GM21717 (cell line): Measurements from ENCODE around the gene LPA.
"Not testable (repeated sequence)": the region's sequence is repeated elsewhere in the genome, so short reads cannot be mapped to it uniquely, and the experiment has no call there.

Experiments
- ATAC-seq: cut with Tn5 transposase; IDR thresholded peaks from one replicate; pipeline ENCODE4 v1.9.1; 2021; ENCODE audit warnings: mild to moderate bottlenecking, moderate library complexity; ENCODE audit not compliant: unreplicated experiment

Gene LPA

GRCh38 chr6:160662429-160662828 is 1.6 kb downstream of the LPA start:
- ATAC-seq, result no peak

- ATAC-seq, result no peak
Observed at GRCh38 chr6:160661216-160661615, 2.9 kb downstream of the LPA start.

- ATAC-seq, result no peak
Observed at GRCh38 chr6:160659562-160659961, 4.5 kb downstream of the LPA start.

GRCh38 chr6:160634706-160635105 is 29.4 kb downstream of the LPA start:
- no peak for ATAC-seq

GRCh38 chr6:160595838-160596832 is 67.9 kb downstream of the LPA start:
- ATAC-seq, result no peak

GRCh38 chr6:160595297-160595696 is 68.8 kb downstream of the LPA start:
- ATAC-seq, result not testable (repeated sequence)

- ATAC-seq, result no peak
Observed at GRCh38 chr6:160586374-160586773, 77.7 kb downstream of the LPA start.

GRCh38 chr6:160583794-160584193 is 80.3 kb downstream of the LPA start:
- no peak for ATAC-seq

GRCh38 chr6:160581406-160581805 is 82.7 kb downstream of the LPA start:
- no peak for ATAC-seq

DNA sequence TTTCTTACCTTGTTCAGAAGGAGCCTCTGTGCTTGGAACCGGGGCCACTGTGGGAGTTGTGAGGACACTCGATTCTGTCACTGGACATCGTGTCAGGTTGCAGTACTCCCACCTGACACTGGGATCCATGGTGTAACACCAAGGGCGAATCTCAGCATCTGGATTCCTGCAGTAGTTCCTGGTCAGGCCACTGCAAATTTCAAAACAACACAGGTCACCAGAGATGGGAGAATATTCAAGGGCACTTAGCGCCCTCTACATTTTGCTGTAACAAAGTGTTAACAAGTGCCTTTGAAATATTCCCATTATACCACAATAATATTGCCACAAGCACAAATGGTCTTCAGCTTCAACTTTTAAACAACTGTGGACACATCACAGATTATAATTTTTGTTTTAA is 85.6 kb downstream of the LPA start:
- ATAC-seq, result not testable (repeated sequence)

- no peak for ATAC-seq
Observed at GRCh38 chr6:160573943-160574342, 90.1 kb downstream of the LPA start.

DNA sequence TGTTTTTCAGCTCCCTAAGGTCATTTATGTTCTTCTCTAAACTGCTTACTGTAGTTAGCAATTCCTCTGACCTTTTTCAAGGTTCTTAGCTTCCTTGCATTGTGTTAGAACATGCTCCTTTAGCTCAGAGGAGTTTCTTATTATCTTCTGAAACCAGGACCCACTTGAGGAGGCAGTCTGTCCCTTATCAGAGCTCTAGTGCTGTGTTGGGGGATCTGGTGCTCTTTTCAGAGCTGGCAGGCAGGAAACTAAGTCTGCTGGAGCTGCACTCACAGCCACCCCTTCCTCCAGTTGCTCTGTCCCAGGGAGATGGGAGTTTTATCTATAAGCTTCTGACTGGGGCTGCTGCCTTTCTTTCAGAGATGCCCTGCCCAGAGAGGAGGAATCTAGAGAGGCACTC is 92.9 kb downstream of the LPA start:
- not testable (repeated sequence) for ATAC-seq

- ATAC-seq, result no peak
Observed at GRCh38 chr6:160544802-160545201, 119.3 kb downstream of the LPA start.

GRCh38 chr6:160535270-160535669 is 128.8 kb downstream of the LPA start:
- no peak for ATAC-seq

GRCh38 chr6:160534050-160534696 is 129.9 kb downstream of the LPA start:
- ATAC-seq, result peak; percentile 75

DNA sequence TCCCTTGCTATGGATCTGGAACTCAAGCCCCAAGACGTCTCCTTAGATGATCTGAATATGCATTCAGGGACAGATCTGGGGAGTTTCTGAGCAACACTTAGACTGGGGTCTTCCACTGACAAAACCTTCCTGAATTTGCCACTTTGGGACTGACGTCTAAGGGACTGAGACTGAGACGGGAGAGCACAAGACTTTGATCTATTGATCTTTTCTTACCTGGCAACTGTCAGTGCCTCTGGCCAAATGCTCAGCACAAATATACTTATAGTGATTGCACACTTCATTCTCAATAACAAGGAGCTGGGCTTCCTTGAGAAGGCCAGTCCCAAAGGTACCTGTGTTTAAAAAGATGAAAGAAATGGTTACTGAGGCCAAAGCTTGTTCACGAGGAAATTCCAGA is 131.8 kb downstream of the LPA start:
- no peak for ATAC-seq

GRCh38 chr6:160531826-160532225 is 132.2 kb downstream of the LPA start:
- ATAC-seq, result no peak

GRCh38 chr6:160529524-160529923 is 134.6 kb downstream of the LPA start:
- not testable (repeated sequence) for ATAC-seq

DNA sequence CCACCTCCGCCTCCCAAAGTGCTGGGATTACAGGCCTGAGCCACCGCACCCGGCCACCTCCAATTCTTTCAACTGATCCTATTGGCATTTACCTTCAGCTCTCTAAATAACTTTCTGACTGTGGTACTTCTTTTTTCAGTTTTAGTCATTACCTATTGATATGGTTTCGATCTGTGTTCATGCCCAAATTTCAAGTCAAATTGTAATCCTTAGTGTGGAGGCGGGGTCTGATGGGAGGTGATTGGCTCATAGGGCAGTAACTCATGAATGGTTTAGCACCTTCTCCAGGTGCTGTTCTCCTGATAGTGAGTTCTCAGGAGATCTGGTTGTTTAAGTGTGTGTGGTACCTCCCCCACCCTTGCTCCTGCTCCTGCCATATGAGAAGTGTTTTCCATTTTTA is 140.9 kb downstream of the LPA start:
- no peak for ATAC-seq

DNA sequence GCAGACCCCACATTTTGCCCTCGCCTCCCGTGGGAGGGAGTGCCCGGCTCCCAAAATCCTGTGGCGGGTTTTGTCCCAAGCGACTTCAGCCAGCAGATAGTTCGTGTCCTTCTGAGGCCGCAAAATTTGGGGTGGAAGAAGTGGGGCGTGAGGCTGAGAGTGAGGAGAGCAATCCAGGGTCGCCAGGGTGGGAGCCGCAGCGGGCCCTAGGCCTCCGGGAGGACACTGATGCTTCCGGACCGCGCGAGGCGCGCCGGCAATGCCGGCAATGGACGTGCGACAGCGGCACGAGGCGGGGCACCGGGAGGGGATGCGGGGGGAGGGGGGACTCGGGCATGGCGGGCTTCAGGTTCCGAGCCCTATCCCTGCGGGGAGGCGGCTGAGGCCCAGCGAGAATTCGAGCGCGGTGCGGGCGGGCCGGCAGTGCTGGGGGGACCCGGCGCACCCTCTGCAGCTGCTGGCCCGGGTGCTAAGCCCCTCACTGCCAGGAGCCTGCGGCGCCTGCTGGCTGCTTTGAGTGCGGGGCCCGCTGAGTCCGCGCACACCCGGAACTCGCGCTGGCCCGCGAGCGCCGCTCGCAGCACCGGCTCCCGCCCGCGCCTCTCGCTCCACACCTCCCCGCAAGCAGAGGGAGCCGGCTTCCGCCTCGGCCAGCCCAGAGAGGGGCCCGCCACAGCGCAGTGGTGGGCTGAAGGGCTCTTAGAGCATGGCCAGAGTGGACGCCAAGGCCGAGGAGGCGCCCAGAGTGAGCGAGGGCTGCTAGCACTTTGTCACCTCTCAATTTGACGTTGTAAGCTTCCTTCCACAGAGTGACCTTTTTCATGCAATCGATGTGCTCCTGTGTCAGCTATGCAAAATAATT is 143.8 kb downstream of the LPA start:
- ATAC-seq, result peak; percentile 78

GRCh38 chr6:160519603-160520042 is 144.5 kb downstream of the LPA start:
- peak; percentile 87 for ATAC-seq
